ENCODE measurements around the gene UMODL1. TPM values are rescaled to one million over a fixed set of nuclear protein-coding genes. Genes with fewer than 3 reads are reported as not detected.

UMODL1 gene
- total RNA-seq, 1 experiment from 2014 or later = 0.20 TPM

- no peaks in the 10 kb centered on the region for H3K36me3 Mint-ChIP-seq (ENCODE audit: insufficient read depth, unreplicated experiment)
- POLR2A ChIA-PET = no interaction called here
- H3K27me3 ChIP-seq (replicated peaks; ENCODE audit: control insufficient read depth, insufficient read depth, low read length) = no peaks in the 10 kb centered on the region
- H3K36me3 ChIP-seq (ENCODE audit: control insufficient read depth, insufficient read depth, low read length) = no peaks in the 10 kb centered on the region
- no peak overlapping the region for H3K27ac Mint-ChIP-seq (ENCODE audit: unreplicated experiment)
- CTCF ChIA-PET = no interaction called here
- no peak overlapping the region for H3K4me3 ChIP-seq (ENCODE audit: low read depth, low read length)
- no peaks in the 10 kb centered on the region for H3K27me3 Mint-ChIP-seq (ENCODE audit: insufficient read depth, unreplicated experiment)
- intact Hi-C loops (cut with micrococcal nuclease; ENCODE audit: unreplicated experiment) = no loop called here
- H3K9me3 ChIP-seq = no peaks in the 10 kb centered on the region
- H3K4me3 Mint-ChIP-seq (ENCODE audit: unreplicated experiment) = no peak overlapping the region
- TF ChIP-seq CTCF (IDR thresholded peaks at IDR 0.05; ENCODE audit: insufficient read depth in 1 of 2, low read depth in 1 of 2, low read length in 1 of 2, severe bottlenecking in 1 of 2, unreplicated experiment in 1 of 2) = no peak
- BruUV-seq (replicated peaks) = no TSS peak
- H3K4me1 ChIP-seq = no peaks in the 10 kb centered on the region
- H3K4me1 Mint-ChIP-seq (ENCODE audit: low read depth, unreplicated experiment) = peaks cover 8% of the 10 kb centered on the region
- no peaks in the 10 kb centered on the region for H3K9me3 Mint-ChIP-seq (ENCODE audit: unreplicated experiment)
- no peak for DNase-seq
These were observed 49.1 kb upstream of the UMODL1 start for GRCh38 chr21:42022091-42022430.

GRCh38 chr21:42022906-42023305, 48.2 kb upstream of the UMODL1 start:
- H3K27me3 Mint-ChIP-seq (ENCODE audit: insufficient read depth, unreplicated experiment) = no peaks in the 10 kb centered on the region
- CTCF ChIA-PET = no interaction called here
- TF ChIP-seq CTCF (IDR thresholded peaks at IDR 0.05; ENCODE audit: insufficient read depth in 1 of 2, low read depth in 1 of 2, low read length in 1 of 2, severe bottlenecking in 1 of 2, unreplicated experiment in 1 of 2) = no peak
- no peak overlapping the region for H3K4me3 Mint-ChIP-seq (ENCODE audit: unreplicated experiment)
- no peak overlapping the region for H3K4me3 ChIP-seq (ENCODE audit: low read depth, low read length)
- no peak for DNase-seq
- no peaks in the 10 kb centered on the region for H3K9me3 ChIP-seq
- no peaks in the 10 kb centered on the region for H3K27me3 ChIP-seq (replicated peaks; ENCODE audit: control insufficient read depth, insufficient read depth, low read length)
- no peaks in the 10 kb centered on the region for H3K36me3 ChIP-seq (ENCODE audit: control insufficient read depth, insufficient read depth, low read length)
- H3K9me3 Mint-ChIP-seq (ENCODE audit: unreplicated experiment) = no peaks in the 10 kb centered on the region
- peaks cover 8% of the 10 kb centered on the region for H3K4me1 Mint-ChIP-seq (ENCODE audit: low read depth, unreplicated experiment)
- POLR2A ChIA-PET = no interaction called here
- BruUV-seq (replicated peaks) = no TSS peak
- H3K4me1 ChIP-seq = no peaks in the 10 kb centered on the region
- H3K36me3 Mint-ChIP-seq (ENCODE audit: insufficient read depth, unreplicated experiment) = no peaks in the 10 kb centered on the region
- no peak overlapping the region for H3K27ac Mint-ChIP-seq (ENCODE audit: unreplicated experiment)
- intact Hi-C loops (cut with micrococcal nuclease; ENCODE audit: unreplicated experiment) = no loop called here

- Mint-ChIP-seq H3K4me3 (ENCODE audit: unreplicated experiment) (no peak overlapping the region), H3K4me1 (ENCODE audit: low read depth, unreplicated experiment) (peaks cover 8% of the 10 kb centered on the region), H3K9me3 (ENCODE audit: unreplicated experiment) (no peaks in the 10 kb centered on the region), H3K27ac (ENCODE audit: unreplicated experiment) (no peak overlapping the region), H3K27me3 (ENCODE audit: insufficient read depth, unreplicated experiment) (no peaks in the 10 kb centered on the region), H3K36me3 (ENCODE audit: insufficient read depth, unreplicated experiment) (no peaks in the 10 kb centered on the region)
- no peak overlapping the region for H3K4me3 ChIP-seq (ENCODE audit: low read depth, low read length)
- H3K36me3 ChIP-seq (ENCODE audit: control insufficient read depth, insufficient read depth, low read length) = no peaks in the 10 kb centered on the region
- no peak for DNase-seq
- H3K4me1 ChIP-seq = no peaks in the 10 kb centered on the region
- BruUV-seq (replicated peaks) = no TSS peak
- ChIA-PET CTCF (no interaction called here), POLR2A (no interaction called here)
- H3K27me3 ChIP-seq (replicated peaks; ENCODE audit: control insufficient read depth, insufficient read depth, low read length) = no peaks in the 10 kb centered on the region
- no peak for TF ChIP-seq CTCF (IDR thresholded peaks at IDR 0.05; ENCODE audit: insufficient read depth in 1 of 2, low read depth in 1 of 2, low read length in 1 of 2, severe bottlenecking in 1 of 2, unreplicated experiment in 1 of 2)
- intact Hi-C loops (cut with micrococcal nuclease; ENCODE audit: unreplicated experiment) = no loop called here
- H3K9me3 ChIP-seq = no peaks in the 10 kb centered on the region
These were observed 45.6 kb upstream of the UMODL1 start for GRCh38 chr21:42025376-42026081.
